HG02973 (cell line): ENCODE results near the gene NCKAP1.
"Not testable (repeated sequence)": the region's sequence is repeated elsewhere in the genome, so short reads cannot be mapped to it uniquely, and the experiment has no call there.

ENCODE experiments used
- ATAC-seq: cut with Tn5 transposase; IDR thresholded peaks from one replicate; pipeline ENCODE4 v1.9.1; 2021; ENCODE audit warnings: moderate library complexity; ENCODE audit not compliant: unreplicated experiment

NCKAP1 gene

GRCh38 chr2:183037074-183037552, 1.1 kb downstream of the NCKAP1 start:
- no peak for ATAC-seq

DNA sequence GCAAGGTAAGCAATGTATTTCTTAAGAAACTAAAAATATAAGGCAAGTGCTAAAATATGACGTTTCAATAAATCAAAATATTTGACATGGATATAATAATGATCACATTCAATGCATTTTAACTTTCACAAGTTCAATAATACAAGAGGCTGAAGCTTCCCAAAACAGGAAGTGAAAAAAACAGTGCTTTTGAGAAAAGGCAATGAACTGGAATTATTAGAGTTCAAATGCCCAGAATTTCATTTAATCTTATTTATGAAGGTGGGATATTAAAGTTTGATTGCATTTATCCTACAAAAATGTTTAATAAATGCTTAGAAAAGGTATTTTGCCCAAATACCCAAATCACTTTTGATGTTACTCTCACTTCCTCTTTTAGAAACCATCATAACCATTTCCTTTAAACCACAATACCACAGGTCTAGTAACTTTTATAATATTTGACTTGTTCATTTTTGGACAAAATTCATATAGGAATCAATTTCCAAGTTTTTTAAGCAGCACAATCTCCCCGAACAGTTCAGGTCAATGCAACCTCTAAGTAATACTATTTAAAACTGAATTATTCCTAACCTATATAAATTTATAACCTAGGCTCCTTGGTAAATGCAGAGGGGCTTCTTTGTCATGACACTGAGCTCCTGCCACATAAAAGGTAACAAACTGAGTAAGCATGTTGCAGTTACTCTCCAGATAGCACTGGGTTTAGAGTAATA, 2.1 kb downstream of the NCKAP1 start:
- peak; percentile 52 for ATAC-seq

DNA sequence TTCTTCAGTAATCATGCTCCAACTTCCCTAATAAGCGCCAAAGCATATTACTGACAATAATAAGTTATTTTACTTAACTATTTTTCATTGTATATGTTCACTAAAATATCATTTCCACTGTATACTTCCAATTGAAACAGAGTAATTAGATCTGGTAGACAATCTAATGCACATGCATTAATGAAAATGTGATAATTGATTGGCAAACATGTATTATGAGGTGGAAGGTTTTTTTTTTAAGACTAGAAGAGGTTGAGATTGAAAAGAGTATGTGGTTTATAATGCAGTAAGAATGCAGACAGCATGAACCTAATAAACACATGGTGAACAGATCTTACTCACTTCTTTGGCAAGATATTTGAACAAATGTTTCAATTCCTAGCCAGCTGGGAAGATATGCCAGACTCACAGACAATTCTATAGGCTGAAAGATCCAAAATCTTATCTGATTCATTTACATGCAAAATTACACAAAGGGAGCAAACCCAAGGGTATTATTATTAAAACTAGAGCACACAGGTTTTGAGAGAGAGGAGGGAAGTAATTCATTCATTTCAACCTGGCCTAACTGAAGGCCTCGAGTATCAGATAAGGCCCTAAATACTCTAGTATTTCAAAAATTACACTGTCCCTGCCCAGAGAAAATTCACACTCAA, 2.8 kb downstream of the NCKAP1 start:
- ATAC-seq, result no peak

DNA sequence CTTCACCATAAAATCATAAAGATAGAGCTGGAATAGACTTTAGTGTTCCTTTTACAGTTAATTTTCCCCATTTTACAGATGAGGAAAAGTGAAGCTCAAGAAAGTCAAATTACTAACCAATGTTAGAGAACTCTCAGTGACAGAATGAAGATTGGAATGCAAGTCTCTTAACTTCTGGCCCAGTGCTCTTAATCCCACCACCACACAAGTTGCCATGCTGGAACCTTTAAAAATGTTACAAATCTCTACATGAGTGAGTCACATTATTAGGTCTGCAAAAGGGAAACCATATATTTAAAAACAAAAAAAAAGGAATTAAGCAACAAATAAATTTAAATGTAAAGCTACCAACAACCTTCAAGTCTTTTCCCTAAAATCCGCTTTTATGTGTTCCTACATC, 3.5 kb downstream of the NCKAP1 start:
- ATAC-seq, result no peak

DNA sequence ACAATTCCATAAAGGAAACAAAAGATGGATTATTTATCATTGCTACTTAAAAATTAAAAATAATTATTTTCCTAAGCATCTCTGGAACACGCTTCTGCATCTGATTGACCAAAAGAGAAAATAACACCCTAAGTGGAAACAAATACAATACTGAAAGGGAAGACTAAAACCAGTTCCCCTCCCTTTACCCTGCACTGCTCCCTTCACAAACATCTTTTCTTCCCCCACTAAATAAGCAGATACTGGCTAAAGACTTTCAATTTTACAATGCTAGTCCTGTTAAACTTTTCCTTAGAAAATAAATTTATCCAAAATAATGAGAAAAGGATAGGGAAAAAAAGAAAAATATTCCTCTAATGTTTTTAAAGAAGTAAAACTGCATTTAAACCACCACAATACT, 4.3 kb downstream of the NCKAP1 start:
- no peak for ATAC-seq

- ATAC-seq, result no peak
Measured at GRCh38 chr2:183031911-183032794, 6.1 kb downstream of the NCKAP1 start.

DNA sequence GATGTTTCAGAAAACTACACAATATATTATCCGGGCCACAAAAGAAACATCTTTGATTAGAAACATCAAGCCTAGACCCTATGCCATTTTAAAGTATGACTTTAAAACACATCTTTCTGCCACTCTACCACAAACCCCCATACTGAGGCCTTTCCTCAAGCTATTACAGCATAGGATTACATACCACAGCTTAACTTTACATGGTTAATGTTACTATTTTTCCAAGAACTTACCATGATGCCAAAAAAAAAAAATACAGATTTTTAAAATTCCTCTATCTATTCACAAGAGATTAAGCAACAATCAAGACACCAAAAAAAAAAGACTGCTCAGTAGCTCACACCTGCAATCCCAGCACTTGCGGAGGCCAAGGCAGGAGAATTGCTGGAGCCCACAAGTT, 9.0 kb downstream of the NCKAP1 start:
- ATAC-seq, result no peak

DNA sequence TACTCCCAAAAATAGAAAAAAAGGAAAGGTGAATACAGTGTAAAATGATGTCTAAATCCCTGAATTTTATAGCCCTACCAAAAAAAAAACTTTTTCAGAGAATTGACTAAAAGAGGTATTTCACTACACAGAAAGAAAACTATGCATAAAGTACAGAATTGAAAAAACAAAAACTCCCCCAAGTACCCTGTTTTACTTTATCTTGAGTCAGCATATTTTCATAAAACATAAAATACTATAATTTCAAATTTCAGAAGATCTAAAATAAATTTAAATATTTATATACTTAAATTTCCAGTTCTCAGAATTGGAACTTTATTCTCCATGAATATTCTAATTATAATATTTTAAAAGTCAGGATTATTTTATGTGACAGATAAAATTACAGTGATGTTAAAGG, 10.1 kb downstream of the NCKAP1 start:
- no peak for ATAC-seq

DNA sequence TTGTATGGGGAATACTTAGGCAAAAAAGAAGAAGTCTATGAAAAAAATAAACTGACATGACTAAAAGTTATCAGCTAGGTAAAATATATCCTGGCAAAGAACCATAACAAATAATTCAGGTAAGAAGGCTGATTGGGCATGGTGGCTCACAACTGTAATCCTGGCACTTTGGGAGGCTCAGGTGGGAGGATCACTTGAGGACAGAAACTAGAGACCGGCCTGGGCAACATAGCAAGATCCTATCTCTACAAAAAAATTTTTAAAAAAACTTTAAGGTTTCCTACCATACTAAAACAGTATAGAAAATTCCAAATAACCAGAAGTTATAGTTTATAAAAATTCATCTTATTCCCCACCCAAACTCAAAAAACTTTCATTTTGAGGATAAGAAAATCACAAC, 10.8 kb downstream of the NCKAP1 start:
- ATAC-seq, result no peak

DNA sequence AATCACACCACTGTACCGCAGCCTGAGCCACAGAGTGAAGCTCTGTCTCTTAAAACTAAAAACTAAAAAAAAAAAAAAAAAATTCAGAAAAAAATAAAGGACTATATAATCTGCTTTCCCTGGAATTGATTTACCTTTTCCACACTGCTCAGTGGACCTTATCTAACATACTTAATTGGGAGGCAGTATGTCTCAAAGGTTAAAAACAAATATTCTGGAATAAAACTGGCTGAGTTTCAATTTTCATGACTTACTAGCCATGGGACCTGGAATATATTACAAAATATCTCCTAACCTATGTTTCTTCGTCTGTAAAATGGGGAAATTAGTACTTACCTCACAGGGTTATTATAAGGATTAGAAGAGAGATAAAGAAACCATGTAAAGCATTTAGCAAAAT, 11.8 kb downstream of the NCKAP1 start:
- no peak for ATAC-seq

- ATAC-seq, result no peak
Measured at GRCh38 chr2:183025993-183026392, 12.3 kb downstream of the NCKAP1 start.

DNA sequence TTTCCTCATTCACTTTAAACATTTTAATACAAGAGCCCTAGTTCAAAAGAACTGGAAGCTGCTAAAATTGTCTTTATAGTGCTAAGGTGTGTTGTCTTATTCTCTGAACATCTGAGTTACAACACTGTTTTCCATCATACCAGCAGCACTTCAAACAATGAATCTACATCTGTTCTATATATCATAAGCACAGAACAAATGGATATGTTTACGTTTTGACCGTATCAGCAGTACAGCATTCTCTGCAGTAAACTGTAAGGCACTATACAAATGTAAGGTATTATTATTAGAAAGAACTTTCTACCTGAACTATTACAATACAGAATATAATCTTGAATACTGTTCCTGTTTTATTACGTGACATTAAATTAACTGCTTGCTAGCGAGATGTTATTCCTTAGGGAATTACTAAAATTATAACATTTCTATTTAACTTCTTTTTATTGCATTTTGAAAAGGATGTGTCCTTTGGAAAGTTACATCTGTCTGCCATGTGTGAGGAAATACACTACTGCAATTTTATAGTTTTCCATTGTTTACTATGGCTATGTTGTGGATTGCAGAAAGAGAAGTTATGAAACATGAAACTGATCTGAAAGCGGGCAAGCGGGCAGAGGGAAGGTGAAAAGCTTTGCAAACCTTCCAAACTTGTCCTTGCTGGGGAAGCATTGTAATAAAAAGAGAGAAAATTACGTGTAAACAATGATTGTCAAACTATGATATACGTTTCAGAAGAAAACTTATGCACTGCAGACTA, 13.7 kb downstream of the NCKAP1 start:
- ATAC-seq, result no peak

GRCh38 chr2:183022711-183023110, 15.5 kb downstream of the NCKAP1 start:
- no peak for ATAC-seq

GRCh38 chr2:183021613-183022012, 16.6 kb downstream of the NCKAP1 start:
- ATAC-seq, result no peak

- no peak for ATAC-seq
Measured at GRCh38 chr2:183019718-183020442, 18.4 kb downstream of the NCKAP1 start.

DNA sequence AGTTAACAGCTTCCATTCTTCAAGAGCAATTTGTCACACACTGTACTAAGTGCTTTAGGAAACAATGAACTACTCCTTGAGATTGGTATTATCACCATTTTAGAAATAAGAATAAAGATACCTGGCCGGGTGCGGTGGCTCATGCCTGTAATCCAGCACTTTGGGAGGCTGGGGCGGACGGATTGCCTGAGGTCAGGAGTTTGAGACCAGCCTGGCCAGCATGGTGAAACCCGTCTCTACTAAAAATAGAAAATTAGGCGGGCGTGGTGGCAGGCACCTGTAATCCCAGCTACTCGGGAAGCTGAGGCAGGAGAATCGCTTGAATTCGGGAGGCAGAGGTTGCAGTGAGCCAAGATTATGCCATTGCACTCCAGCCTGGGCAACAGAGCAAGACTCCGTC, 20.4 kb downstream of the NCKAP1 start:
- ATAC-seq, result not testable (repeated sequence)

- no peak for ATAC-seq
Measured at GRCh38 chr2:183014005-183014404, 24.3 kb downstream of the NCKAP1 start.

DNA sequence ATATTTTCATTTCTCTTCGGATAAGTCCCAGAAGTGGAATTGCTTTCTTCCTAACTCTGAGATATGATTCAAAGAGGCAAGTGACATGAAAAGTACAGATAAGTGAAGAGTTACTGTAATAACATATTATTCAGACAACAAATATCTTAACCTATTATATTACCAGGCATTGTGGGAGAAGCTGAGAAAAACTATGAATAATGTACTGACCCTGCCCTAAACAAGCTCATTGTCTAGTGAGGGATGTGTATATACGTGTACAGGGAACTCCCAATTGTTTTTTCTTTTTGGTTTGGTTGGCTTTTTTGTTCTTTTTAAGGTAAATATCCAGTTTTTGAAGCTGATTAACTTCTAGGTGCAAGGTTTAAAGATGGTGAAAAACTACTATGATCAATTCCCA, 26.5 kb downstream of the NCKAP1 start:
- ATAC-seq, result no peak

DNA sequence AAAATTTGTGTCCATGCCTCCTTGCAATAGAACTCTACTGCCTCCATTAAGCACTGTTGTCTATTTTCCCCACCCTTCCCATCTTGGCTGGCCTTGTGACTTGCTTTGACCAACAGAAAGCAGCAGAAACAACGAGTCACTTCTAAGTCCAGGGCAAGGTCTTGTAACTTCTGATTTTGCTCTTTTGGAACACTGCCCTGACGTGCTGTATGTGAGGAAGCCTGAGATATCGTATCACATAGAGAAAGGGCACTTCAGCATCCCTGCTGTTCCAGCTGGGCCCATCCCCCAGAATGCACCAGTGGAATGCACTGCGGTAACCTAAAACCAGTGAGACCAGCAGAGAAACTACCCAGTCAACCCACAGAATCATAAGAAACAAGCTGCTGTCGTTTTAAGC, 28.1 kb downstream of the NCKAP1 start:
- no peak for ATAC-seq

DNA sequence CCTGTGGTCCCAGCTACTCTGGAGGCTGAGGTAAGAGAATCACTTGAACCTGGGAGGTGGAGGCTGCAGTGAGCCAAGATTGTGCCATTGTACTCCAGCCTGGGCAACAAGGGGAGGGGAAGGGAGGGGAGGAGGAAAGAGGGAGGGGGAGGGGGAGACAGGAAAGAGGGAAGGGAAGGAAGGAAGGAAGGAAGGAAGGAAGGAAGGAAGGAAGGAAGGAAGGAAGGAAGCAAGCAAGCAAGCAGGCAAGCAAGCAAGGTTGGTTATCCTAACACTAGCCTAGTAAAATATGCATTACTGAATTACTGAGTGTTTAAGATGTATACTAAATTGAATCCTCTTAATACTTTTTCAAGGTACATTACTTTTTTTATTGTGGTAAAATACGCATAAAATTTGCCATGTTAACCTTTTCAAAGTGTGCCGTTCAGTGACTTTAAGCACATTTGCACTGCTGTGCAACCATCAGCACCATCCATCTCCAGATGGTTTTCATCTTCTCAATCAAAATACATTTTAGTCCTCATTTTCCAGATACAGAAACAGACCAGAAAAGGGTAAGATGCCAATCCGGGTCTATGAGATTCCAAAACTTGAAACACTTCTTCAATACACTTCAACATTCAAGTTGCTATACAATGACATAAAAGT, 28.9 kb downstream of the NCKAP1 start:
- no peak for ATAC-seq
